GM21786 (cell line): ENCODE results near the gene PLEKHG4B.
"Not testable (repeated sequence)": the region's sequence is repeated elsewhere in the genome, so short reads cannot be mapped to it uniquely, and the experiment has no call there.

Source experiments
- ATAC-seq: cut with Tn5 transposase; IDR thresholded peaks from one replicate; pipeline ENCODE4 v1.9.1; 2021; ENCODE audit not compliant: unreplicated experiment

The PLEKHG4B gene

GRCh38 chr5:91556-92263 is at the start of gene PLEKHG4B:
TSS of gene PLEKHG4B (plus strand) at chr5:92168. CDS start at chr5:92232, 64 bp downstream.
- no peak for ATAC-seq

GRCh38 chr5:42250-42649 is 49.7 kb upstream of the PLEKHG4B start:
- no peak for ATAC-seq

- no peak for ATAC-seq
Measured at GRCh38 chr5:48192-48591, 43.8 kb upstream of the PLEKHG4B start.

GRCh38 chr5:49530-49929 is 42.4 kb upstream of the PLEKHG4B start:
- not testable (repeated sequence) for ATAC-seq

- no peak for ATAC-seq
Measured at GRCh38 chr5:49953-50544, 41.9 kb upstream of the PLEKHG4B start.

GRCh38 chr5:50724-51499 is 41.1 kb upstream of the PLEKHG4B start:
- ATAC-seq = no peak

GRCh38 chr5:51500-51823 is 40.5 kb upstream of the PLEKHG4B start:
- no peak for ATAC-seq

GRCh38 chr5:53381-54174 is 38.4 kb upstream of the PLEKHG4B start:
- ATAC-seq = no peak

GRCh38 chr5:54175-54730 is 37.7 kb upstream of the PLEKHG4B start:
- no peak for ATAC-seq

- no peak for ATAC-seq
Measured at GRCh38 chr5:54876-55569, 36.9 kb upstream of the PLEKHG4B start.

GRCh38 chr5:56561-57290 is 35.2 kb upstream of the PLEKHG4B start:
- no peak for ATAC-seq

GRCh38 chr5:60250-60649 is 31.7 kb upstream of the PLEKHG4B start:
- not testable (repeated sequence) for ATAC-seq

GRCh38 chr5:70440-70839 is 21.5 kb upstream of the PLEKHG4B start:
- ATAC-seq = no peak

GRCh38 chr5:72316-73180 is 19.4 kb upstream of the PLEKHG4B start:
- not testable (repeated sequence) for ATAC-seq

- ATAC-seq = not testable (repeated sequence)
Measured at GRCh38 chr5:73181-73447, 18.9 kb upstream of the PLEKHG4B start.

- ATAC-seq = no peak
Measured at GRCh38 chr5:73768-74502, 18.0 kb upstream of the PLEKHG4B start.

GRCh38 chr5:74503-75109 is 17.4 kb upstream of the PLEKHG4B start:
- ATAC-seq = no peak
